SJSA1 (cell line): ENCODE results near the gene DTX2. TPM values are rescaled to one million over a fixed set of nuclear protein-coding genes. Genes with fewer than 3 reads are reported as not detected.
"Not testable (repeated sequence)": the region's sequence is repeated elsewhere in the genome, so short reads cannot be mapped to it uniquely, and the experiment has no call there.

ENCODE experiments used
- DNase-seq, 2 experiments: peaks; one replicate each; pipeline ENCODE4 v3.0.0-alpha.2; 2015 to 2020; ENCODE audit warnings: low spot score in 2 of 2, low read depth in 1 of 2
- H3K27ac ChIP-seq: fragments of 250-450 bp; sonication (Bioruptor Pico); 2 replicates; pipeline ENCODE4 v1.5.1; 2020; ENCODE audit warnings: mild to moderate bottlenecking, moderate library complexity
- H3K27me3 ChIP-seq: fragments of 250-450 bp; sonication (Bioruptor Pico); replicated peaks from 2 replicates; pipeline ENCODE4 v1.5.1; 2020; ENCODE audit warnings: mild to moderate bottlenecking, moderate library complexity
- H3K36me3 ChIP-seq: fragments of 250-450 bp; sonication (Bioruptor Pico); 2 replicates; pipeline ENCODE4 v1.5.1; 2020; ENCODE audit warnings: mild to moderate bottlenecking
- H3K4me1 ChIP-seq: fragments of 250-450 bp; sonication (Bioruptor Pico); replicated peaks from 2 replicates; pipeline ENCODE4 v1.6.1; 2021; ENCODE audit warnings: mild to moderate bottlenecking
- H3K4me3 ChIP-seq: fragments of 250-450 bp; sonication (Bioruptor Pico); 2 replicates; pipeline ENCODE4 v1.5.1; 2020; ENCODE audit warnings: mild to moderate bottlenecking
- H3K9me3 ChIP-seq: fragments of 250-450 bp; sonication (Bioruptor Pico); replicated peaks from 2 replicates; pipeline ENCODE4 v1.5.1; 2020; ENCODE audit warnings: mild to moderate bottlenecking
- total RNA-seq: library from RNA; depleted of rRNA; stranded (reverse); fragments of >200 nt; shearing (Covaris generic); gene quantifications from 2 replicates; pipeline ENCODE4 v1.2.3, GENCODE V29; 2014; rRNA removed

The DTX2 gene
- total RNA-seq, 1 experiment from 2014 or later = 8.2 TPM

DNA sequence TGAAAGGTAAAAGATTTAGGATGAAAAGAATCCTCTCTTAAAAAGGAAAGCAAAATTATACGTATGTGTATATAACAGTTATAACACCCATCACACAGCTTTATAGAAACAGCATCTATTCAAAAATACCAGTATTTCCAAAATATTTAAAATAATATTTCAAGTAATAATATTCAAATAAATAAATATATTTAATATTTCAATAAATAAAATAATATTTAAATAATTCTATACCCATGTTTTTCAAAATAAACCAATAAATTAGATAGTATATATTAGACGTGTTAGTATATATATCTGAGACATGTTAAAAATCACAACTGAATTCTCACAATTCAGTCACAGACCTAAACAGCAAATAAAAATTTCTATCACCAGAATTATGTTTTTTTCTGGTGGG is 70.1 kb downstream of the DTX2 start:
- H3K36me3 ChIP-seq, H3K4me1 ChIP-seq, H3K9me3 ChIP-seq, DNase-seq, H3K27ac ChIP-seq, H3K27me3 ChIP-seq, H3K4me3 ChIP-seq: not testable (repeated sequence)

DNA sequence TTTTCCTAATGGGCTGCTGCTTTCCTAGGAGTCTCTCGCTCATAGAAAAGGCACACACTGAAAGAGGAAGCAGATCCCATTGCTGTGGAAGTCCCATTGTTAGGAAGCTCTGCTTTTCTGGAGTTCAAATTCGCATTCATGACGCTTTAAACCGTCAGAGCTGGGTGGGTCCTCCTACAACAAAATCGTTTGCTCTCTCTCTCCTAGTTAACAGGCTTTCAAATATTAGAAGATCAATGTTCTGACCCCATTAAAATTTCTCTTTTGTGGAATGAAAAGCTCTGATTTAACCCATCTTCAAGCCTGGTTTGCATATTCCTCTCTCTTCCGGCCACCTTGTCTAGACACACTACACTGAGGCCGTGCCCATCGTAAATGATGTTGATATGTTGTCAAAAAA is 81.7 kb downstream of the DTX2 start, which contains the start of gene SPDYE16:
SPDYE16 (minus strand) TSS at position 101 of the 400 bp plus-strand sequence. CDS start 1,838 bp downstream, outside the sequence.
- H3K4me3 ChIP-seq = not testable (repeated sequence)

DNA sequence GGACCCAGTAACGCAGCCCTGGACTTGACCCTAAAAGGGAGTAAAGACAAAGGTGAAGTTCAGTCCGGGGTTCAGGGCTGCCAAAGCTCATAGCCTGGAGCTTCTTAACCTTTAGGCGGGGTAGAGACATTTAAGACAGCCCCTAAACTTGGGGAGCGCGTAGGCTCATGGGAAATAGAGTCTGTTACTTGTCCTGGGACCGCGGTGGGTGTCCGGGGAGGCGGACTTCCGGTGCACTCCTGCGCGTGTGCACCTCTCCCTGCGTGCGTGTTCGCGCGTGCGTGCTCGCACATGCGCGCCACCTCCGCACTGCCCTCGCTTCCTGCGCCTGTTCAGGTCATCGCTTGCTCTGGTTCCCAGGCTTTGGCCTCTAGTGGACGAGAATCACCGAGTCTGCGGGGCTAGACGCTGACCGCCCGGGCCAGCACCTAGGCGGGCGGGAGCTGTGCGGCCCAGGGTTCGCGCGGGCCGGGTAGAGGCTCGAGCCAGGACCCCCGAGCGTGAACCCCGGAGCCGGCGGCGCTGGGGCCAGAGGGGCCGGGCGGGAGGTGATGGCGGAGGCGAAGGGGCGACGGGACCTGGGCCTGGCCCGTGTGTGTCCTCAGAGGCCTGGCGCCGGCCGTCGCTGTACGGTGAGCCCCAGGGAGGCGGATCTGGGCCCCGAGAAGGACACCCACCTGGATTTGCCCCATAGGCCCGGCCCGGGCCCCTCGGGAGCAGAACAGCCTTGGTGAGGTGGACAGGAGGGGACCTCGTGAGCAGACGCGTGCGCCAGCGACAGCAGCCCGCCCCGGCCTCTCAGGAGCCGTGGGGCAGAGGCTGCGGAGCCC is 87.7 kb downstream of the DTX2 start:
- DNase-seq = peak; percentile 78 to 92
- H3K4me3 ChIP-seq = peak overlapping the region; percentile 47

More for the DNA sequence above, 81.7 kb downstream of the DTX2 start, which contains the start of gene SPDYE16:
- not testable (repeated sequence) for H3K9me3 ChIP-seq, H3K36me3 ChIP-seq, H3K27me3 ChIP-seq, H3K4me1 ChIP-seq, DNase-seq, H3K27ac ChIP-seq

DNA sequence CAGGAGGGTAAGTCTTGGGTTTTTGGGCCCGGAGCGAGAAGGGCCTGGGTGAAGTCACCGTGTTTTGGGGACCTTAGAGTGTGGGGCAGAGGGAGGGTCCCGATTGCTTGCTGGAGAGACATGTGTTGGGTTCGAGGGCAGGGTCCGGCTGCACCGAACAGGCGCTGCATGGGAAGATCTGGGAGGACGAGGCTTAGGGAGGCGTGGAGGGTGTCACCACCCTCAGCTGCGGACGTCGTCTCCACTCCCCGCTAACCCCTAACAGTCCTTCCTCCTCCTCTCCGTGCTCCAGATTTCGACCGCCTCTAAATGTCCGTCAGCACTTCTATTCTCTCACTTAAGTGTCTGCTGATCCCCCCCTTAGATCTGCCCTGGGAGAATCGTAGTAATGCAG is 88.3 kb downstream of the DTX2 start:
- not testable (repeated sequence) for DNase-seq
- H3K4me3 ChIP-seq = peak overlapping the region; percentile 47

More for the DNA sequence above, 87.7 kb downstream of the DTX2 start:
- peak overlapping the region; percentile 67 for H3K27ac ChIP-seq
- H3K27me3 ChIP-seq, H3K4me1 ChIP-seq, H3K36me3 ChIP-seq, H3K9me3 ChIP-seq: not testable (repeated sequence)

DNA sequence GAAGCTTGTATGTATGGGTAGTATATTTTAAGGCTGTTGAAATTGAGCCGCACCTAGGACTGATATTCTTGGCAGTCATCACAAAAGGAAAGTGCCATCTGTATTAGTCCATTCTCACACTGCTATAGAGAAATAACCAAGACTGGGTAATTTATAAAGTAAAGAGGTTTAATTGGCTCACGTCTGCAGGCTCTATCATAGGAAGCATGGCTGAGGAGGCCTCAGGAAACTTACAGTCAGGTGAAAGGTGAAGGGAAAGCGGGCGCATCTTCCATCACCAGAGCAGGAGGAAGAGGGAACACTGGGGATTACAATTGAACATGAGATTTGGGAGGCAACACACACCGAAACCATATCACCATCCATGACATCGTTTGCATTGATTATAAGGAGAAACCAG is 90.5 kb downstream of the DTX2 start:
- not testable (repeated sequence) for H3K27me3 ChIP-seq, H3K36me3 ChIP-seq, H3K9me3 ChIP-seq, H3K27ac ChIP-seq, H3K4me3 ChIP-seq, DNase-seq, H3K4me1 ChIP-seq

More for the DNA sequence above, 88.3 kb downstream of the DTX2 start:
- H3K9me3 ChIP-seq, H3K36me3 ChIP-seq, H3K4me1 ChIP-seq, H3K27me3 ChIP-seq: not testable (repeated sequence)
- peak overlapping the region; percentile 67; the same call in 1 of the 2 replicates for H3K27ac ChIP-seq

Other genes with a start within 250 kb of the DTX2 start
- 119 and 221 TPM in 2 replicates for gene HSPB1, start 159.0 kb upstream of the DTX2 start, total RNA-seq
- 67.0 and 76.1 TPM in 2 replicates for gene YWHAG, start 102.7 kb upstream of the DTX2 start, total RNA-seq
- 0.34 TPM in 1 of 2 replicates, not detected in the other for gene SSC4D, start 52.0 kb upstream of the DTX2 start, total RNA-seq
- gene ZP3, start 36.8 kb upstream of the DTX2 start, total RNA-seq = 0.58 and 3.7 TPM in 2 replicates
- gene UPK3B, start 48.8 kb downstream of the DTX2 start, total RNA-seq = 0.11 TPM in 1 of 2 replicates, not detected in the other
- not detected in 2 replicates for gene SPDYE16, start 81.6 kb downstream of the DTX2 start, total RNA-seq
- 8.5 and 9.1 TPM in 2 replicates for gene POMZP3, start 165.6 kb downstream of the DTX2 start, total RNA-seq